WTC11 (cell line): ENCODE results near the gene MAP1B.

Experiments
- ATF2 ChIP-seq: sonication (generic); formaldehyde crosslinking; IDR thresholded peaks from 2 replicates; pipeline ENCODE4 v1.8.1; 2022; ENCODE audit warnings: low read depth, missing genetic modification reagents, borderline replicate concordance
- CREB1 ChIP-seq: sonication (generic); formaldehyde crosslinking; IDR thresholded peaks from 2 replicates; pipeline ENCODE4 v1.8.0; 2023; ENCODE audit warnings: mild to moderate bottlenecking, missing genetic modification reagents
- CTCF ChIP-seq: fragments of 200-600 bp; IDR thresholded peaks from 2 replicates; pipeline ENCODE4 v1.8.0; 2022; ENCODE audit warnings: antibody characterized with exemption
- E2F1 ChIP-seq: sonication (generic); formaldehyde crosslinking; IDR thresholded peaks from 2 replicates; pipeline ENCODE4 v1.8.0; 2022; ENCODE audit warnings: mild to moderate bottlenecking, missing genetic modification reagents
- ELF4 ChIP-seq: sonication (generic); formaldehyde crosslinking; IDR thresholded peaks from 2 replicates; pipeline ENCODE4 v1.8.1; 2022; ENCODE audit warnings: low read depth, mild to moderate bottlenecking, moderate library complexity, missing genetic modification reagents
- FOXK1 ChIP-seq: sonication (generic); formaldehyde crosslinking; IDR thresholded peaks from 2 replicates; pipeline ENCODE4 v1.8.0; 2022; ENCODE audit warnings: mild to moderate bottlenecking, moderate library complexity, missing genetic modification reagents
- JAZF1 ChIP-seq: fragments of 250-450 bp; sonication (Bioruptor Pico); IDR thresholded peaks from 2 replicates; pipeline ENCODE4 v1.9.0; 2021; ENCODE audit warnings: moderate library complexity, mild to moderate bottlenecking, inconsistent platforms
- NR1H2 ChIP-seq: sonication (generic); formaldehyde crosslinking; IDR thresholded peaks from 2 replicates; pipeline ENCODE4 v1.9.0; 2021; ENCODE audit warnings: mild to moderate bottlenecking, moderate library complexity, missing genetic modification reagents
- NR3C1 ChIP-seq: sonication (generic); formaldehyde crosslinking; conservative IDR thresholded peaks from 2 replicates; pipeline ENCODE4 v1.8.1; 2023; ENCODE audit warnings: low read depth, mild to moderate bottlenecking, missing genetic modification reagents
- TCF7 ChIP-seq: sonication (generic); formaldehyde crosslinking; IDR thresholded peaks from 2 replicates; pipeline ENCODE4 v1.8.0; 2022; ENCODE audit warnings: mild to moderate bottlenecking, low read depth, missing genetic modification reagents, moderate library complexity
- USF1 ChIP-seq: sonication (generic); formaldehyde crosslinking; IDR thresholded peaks from 2 replicates; pipeline ENCODE4 v1.8.0; 2022; ENCODE audit warnings: mild to moderate bottlenecking, missing genetic modification reagents
- ZNF232 ChIP-seq: sonication (generic); formaldehyde crosslinking; IDR thresholded peaks from 2 replicates; pipeline ENCODE4 v1.8.0; 2022; ENCODE audit warnings: mild to moderate bottlenecking, missing genetic modification reagents
- ZNF416 ChIP-seq: fragments of 250-450 bp; sonication (Bioruptor Pico); IDR thresholded peaks from 2 replicates; pipeline ENCODE4 v1.9.0; 2021; ENCODE audit warnings: mild to moderate bottlenecking, inconsistent platforms

DNA sequence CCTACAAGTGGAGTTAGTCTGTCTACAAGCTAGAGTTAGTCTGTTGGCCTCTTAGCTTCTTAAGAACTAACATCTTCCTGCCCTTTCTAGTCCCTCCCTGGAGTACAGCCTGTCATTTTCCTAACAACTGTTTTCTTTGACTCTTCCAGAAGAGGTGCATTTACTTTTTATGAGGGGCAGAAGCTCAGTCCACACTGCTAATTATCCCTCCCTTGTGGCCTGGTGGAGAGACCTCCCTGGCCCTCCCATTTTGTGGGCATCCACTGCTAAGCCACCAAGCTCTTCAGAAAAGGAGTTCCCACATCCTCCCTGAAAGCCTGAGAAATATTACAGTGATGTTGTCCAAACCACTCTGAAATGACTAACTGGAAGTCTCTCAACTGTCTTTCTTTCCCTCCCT, 8.0 kb downstream of the MAP1B start:
- TF ChIP-seq ZNF232 (CRISPR knock-in tag) (no peak), USF1 (CRISPR knock-in tag) (no peak), CTCF (no peak), FOXK1 (CRISPR knock-in tag) (no peak), JAZF1 (CRISPR knock-in tag) (no peak), E2F1 (CRISPR knock-in tag) (no peak), NR1H2 (CRISPR knock-in tag) (no peak), TCF7 (no peak), ATF2 (CRISPR knock-in tag) (no peak), ZNF416 (CRISPR knock-in tag) (no peak), NR3C1 (no peak), ELF4 (no peak), CREB1 (no peak)
